Nephron progenitor cell (in vitro differentiated cells): ENCODE measurements around the gene SYTL3.
A peak's percentile ranks its signal among the peaks of the same experiment; 100 is the strongest.

Source experiments
- DNase-seq: peaks from one replicate; pipeline ENCODE4 v3.0.0; 2021
- H3K27ac Mint-ChIP-seq: 2 replicates; pipeline ENCODE4 v1.8.0; 2021; ENCODE audit warnings: mild to moderate bottlenecking, moderate library complexity, mixed read lengths
- H3K27me3 Mint-ChIP-seq: 2 replicates; pipeline ENCODE4 v1.8.0; 2021; ENCODE audit warnings: mild to moderate bottlenecking, low read depth, mixed read lengths; ENCODE audit not compliant: poor library complexity
- H3K36me3 Mint-ChIP-seq: 2 replicates; pipeline ENCODE4 v1.8.0; 2021; ENCODE audit warnings: low read depth, mixed read lengths
- H3K4me1 Mint-ChIP-seq: 2 replicates; pipeline ENCODE4 v1.8.0; 2021; ENCODE audit warnings: mixed read lengths
- H3K4me3 Mint-ChIP-seq: 2 replicates; pipeline ENCODE4 v1.8.0; 2021; ENCODE audit warnings: mild to moderate bottlenecking, moderate library complexity, mixed read lengths
- H3K9me3 Mint-ChIP-seq: 2 replicates; pipeline ENCODE4 v1.8.0; 2021; ENCODE audit warnings: mild to moderate bottlenecking, moderate library complexity, mixed read lengths
- CTCF ChIP-seq: fragments of 200-600 bp; sonication (generic); IDR thresholded peaks from 2 replicates; pipeline ENCODE4 v1.5.0; 2021; ENCODE audit warnings: antibody characterized with exemption

The SYTL3 gene

GRCh38 chr6:158737710-158738615, 88.1 kb downstream of the SYTL3 start:
- Mint-ChIP-seq H3K36me3 (peaks cover 4% of the 10 kb centered on the region), H3K9me3 (peaks cover 36% of the 10 kb centered on the region), H3K4me3 (no peak overlapping the region), H3K4me1 (peaks cover 13% of the 10 kb centered on the region), H3K27ac (no peak overlapping the region), H3K27me3 (no peaks in the 10 kb centered on the region)
- DNase-seq, result no peak
- TF ChIP-seq CTCF, result no peak

- no peak overlapping the region for H3K4me3 Mint-ChIP-seq
- H3K27ac Mint-ChIP-seq, result no peak overlapping the region
- peaks cover 4% of the 10 kb centered on the region for H3K36me3 Mint-ChIP-seq
- TF ChIP-seq CTCF, result no peak
- DNase-seq, result no peak
- peaks cover 30% of the 10 kb centered on the region for H3K9me3 Mint-ChIP-seq
- H3K4me1 Mint-ChIP-seq, result peaks cover 23% of the 10 kb centered on the region
- H3K27me3 Mint-ChIP-seq, result peaks cover 6% of the 10 kb centered on the region
Observed at GRCh38 chr6:158739673-158740072, 89.8 kb downstream of the SYTL3 start.

- Mint-ChIP-seq H3K9me3 (peaks cover 35% of the 10 kb centered on the region), H3K4me1 (peaks cover 21% of the 10 kb centered on the region), H3K27ac (no peak overlapping the region), H3K27me3 (peaks cover 10% of the 10 kb centered on the region), H3K36me3 (peaks cover 11% of the 10 kb centered on the region), H3K4me3 (no peak overlapping the region)
- DNase-seq, result no peak
- no peak for TF ChIP-seq CTCF
Observed at GRCh38 chr6:158743033-158743651, 93.3 kb downstream of the SYTL3 start.

GRCh38 chr6:158744986-158745430, 95.2 kb downstream of the SYTL3 start:
- H3K9me3 Mint-ChIP-seq, result peaks cover 23% of the 10 kb centered on the region
- no peak overlapping the region for H3K4me3 Mint-ChIP-seq
- TF ChIP-seq CTCF, result no peak
- peaks cover 10% of the 10 kb centered on the region for H3K27me3 Mint-ChIP-seq
- peaks cover 7% of the 10 kb centered on the region for H3K36me3 Mint-ChIP-seq
- H3K4me1 Mint-ChIP-seq, result peaks cover 18% of the 10 kb centered on the region
- DNase-seq, result no peak
- peak overlapping the region; percentile 37 for H3K27ac Mint-ChIP-seq

- TF ChIP-seq CTCF, result no peak
- no peaks in the 10 kb centered on the region for H3K36me3 Mint-ChIP-seq
- no peaks in the 10 kb centered on the region for H3K9me3 Mint-ChIP-seq
- no peak overlapping the region for H3K4me3 Mint-ChIP-seq
- no peak overlapping the region for H3K27ac Mint-ChIP-seq
- H3K27me3 Mint-ChIP-seq, result no peaks in the 10 kb centered on the region
- H3K4me1 Mint-ChIP-seq, result peaks cover 47% of the 10 kb centered on the region
- no peak for DNase-seq
Observed at GRCh38 chr6:158751224-158751623, 101.4 kb downstream of the SYTL3 start.
